Measurements from ENCODE around the gene DNAH6.
"Not testable (repeated sequence)": the region's sequence is repeated elsewhere in the genome, so short reads cannot be mapped to it uniquely, and the experiment has no call there.

The DNAH6 gene

GRCh38 chr2:84516234-84516986 lies at the start of gene DNAH6:
Gene DNAH6, plus strand, starts transcription at chr2:84516498. Its CDS starts 1,329 bp downstream, at chr2:84517827.
- DNase-seq (ENCODE audit: low read depth in 3 of 3), result peak; percentile 48 to 68 (median 66)

GRCh38 chr2:84467389-84467788 lies 48.9 kb upstream of the DNAH6 start:
- DNase-seq (ENCODE audit: low read depth in 3 of 3), result no peak

- not testable (repeated sequence) for DNase-seq (ENCODE audit: low read depth in 3 of 3)
Measured at GRCh38 chr2:84472423-84472822, 43.9 kb upstream of the DNAH6 start.

- no peak for DNase-seq (ENCODE audit: low read depth in 3 of 3)
Measured at GRCh38 chr2:84472856-84473565, 43.3 kb upstream of the DNAH6 start.

GRCh38 chr2:84474176-84474575 lies 42.1 kb upstream of the DNAH6 start:
- DNase-seq (ENCODE audit: low read depth in 3 of 3), result no peak

GRCh38 chr2:84477886-84478285 lies 38.4 kb upstream of the DNAH6 start:
- DNase-seq (ENCODE audit: low read depth in 3 of 3), result no peak

- DNase-seq (ENCODE audit: low read depth in 3 of 3), result no peak
Measured at GRCh38 chr2:84478867-84479266, 37.4 kb upstream of the DNAH6 start.

- no peak for DNase-seq (ENCODE audit: low read depth in 3 of 3)
Measured at GRCh38 chr2:84481702-84482101, 34.6 kb upstream of the DNAH6 start.

- DNase-seq (ENCODE audit: low read depth in 3 of 3), result no peak
Measured at GRCh38 chr2:84482603-84483002, 33.7 kb upstream of the DNAH6 start.

- no peak for DNase-seq (ENCODE audit: low read depth in 3 of 3)
Measured at GRCh38 chr2:84483320-84483719, 33.0 kb upstream of the DNAH6 start.

GRCh38 chr2:84486441-84487115 lies 29.7 kb upstream of the DNAH6 start:
- no peak for DNase-seq (ENCODE audit: low read depth in 3 of 3)

GRCh38 chr2:84487298-84487996 lies 28.9 kb upstream of the DNAH6 start:
- no peak for DNase-seq (ENCODE audit: low read depth in 3 of 3)

- no peak for DNase-seq (ENCODE audit: low read depth in 3 of 3)
Measured at GRCh38 chr2:84491256-84491655, 25.0 kb upstream of the DNAH6 start.

GRCh38 chr2:84491741-84492140 lies 24.6 kb upstream of the DNAH6 start:
- no peak for DNase-seq (ENCODE audit: low read depth in 3 of 3)

GRCh38 chr2:84492571-84492970 lies 23.7 kb upstream of the DNAH6 start:
- DNase-seq (ENCODE audit: low read depth in 3 of 3), result no peak

- DNase-seq (ENCODE audit: low read depth in 3 of 3), result no peak
Measured at GRCh38 chr2:84493514-84493913, 22.8 kb upstream of the DNAH6 start.

GRCh38 chr2:84494070-84494469 lies 22.2 kb upstream of the DNAH6 start:
- DNase-seq (ENCODE audit: low read depth in 3 of 3), result no peak

GRCh38 chr2:84495539-84496146 lies 20.7 kb upstream of the DNAH6 start:
- peak in 1 of 3 experiments; percentile 14 for DNase-seq (ENCODE audit: low read depth in 3 of 3)

- DNase-seq (ENCODE audit: low read depth in 3 of 3), result no peak
Measured at GRCh38 chr2:84496386-84496785, 19.9 kb upstream of the DNAH6 start.

- no peak for DNase-seq (ENCODE audit: low read depth in 3 of 3)
Measured at GRCh38 chr2:84497285-84497684, 19.0 kb upstream of the DNAH6 start.

GRCh38 chr2:84498150-84498799 lies 18.0 kb upstream of the DNAH6 start:
- DNase-seq (ENCODE audit: low read depth in 3 of 3), result no peak

Measured in stimulated activated CD4-positive, alpha-beta T cell treated with anti-CD3 and anti-CD28 coated beads, TNF-alpha, amount 100 ng/mL, for 4 hours (primary cell).